GM12873 (cell line): ENCODE data around the gene PIP5K1C.

Experiments
- TF ChIP-seq, protein P1 (sequence below): IDR thresholded peaks from 2 replicates; pipeline ENCODE4 v1.5.1; 2012; ENCODE audit warnings: low read depth, mild to moderate bottlenecking, moderate library complexity, low read length, control low read depth; ENCODE audit not compliant: insufficient read depth; ENCODE audit errors: missing control alignments

Gene PIP5K1C

DNA sequence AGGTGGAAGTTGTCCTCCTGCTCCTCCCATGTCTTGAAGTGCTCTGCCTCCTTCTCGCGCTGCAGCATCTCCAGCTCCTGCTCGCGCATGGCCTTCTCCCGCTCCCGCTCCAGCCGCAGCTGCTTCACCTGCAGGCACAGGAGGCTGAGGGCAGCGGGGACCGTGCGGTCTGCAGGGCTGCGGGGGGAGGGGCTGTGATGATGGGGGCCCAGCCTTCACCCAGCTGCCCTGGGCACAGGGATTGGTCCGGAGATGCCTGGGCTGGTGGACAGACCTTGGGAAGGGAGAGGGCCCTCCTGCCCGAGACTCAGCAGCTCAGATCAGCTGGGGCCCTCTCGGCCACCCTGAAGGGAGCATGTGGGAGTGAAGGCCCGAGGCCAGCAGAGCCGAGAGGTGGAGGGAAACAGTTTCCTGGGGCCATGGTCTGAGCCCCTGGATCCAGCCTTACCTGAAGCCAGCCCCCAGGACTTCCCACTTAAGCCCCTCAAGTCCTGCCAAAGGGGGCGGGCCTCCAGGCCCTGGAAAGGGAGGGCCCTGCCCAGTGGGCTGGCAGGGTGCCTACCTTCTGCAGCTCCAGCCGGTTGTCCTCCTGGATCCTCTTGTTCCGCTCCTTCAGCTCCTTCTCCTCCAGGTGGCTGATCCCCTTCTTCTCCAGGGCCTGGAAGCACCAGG, 80.0 kb downstream of the PIP5K1C start:
- TF ChIP-seq, protein P1, sequence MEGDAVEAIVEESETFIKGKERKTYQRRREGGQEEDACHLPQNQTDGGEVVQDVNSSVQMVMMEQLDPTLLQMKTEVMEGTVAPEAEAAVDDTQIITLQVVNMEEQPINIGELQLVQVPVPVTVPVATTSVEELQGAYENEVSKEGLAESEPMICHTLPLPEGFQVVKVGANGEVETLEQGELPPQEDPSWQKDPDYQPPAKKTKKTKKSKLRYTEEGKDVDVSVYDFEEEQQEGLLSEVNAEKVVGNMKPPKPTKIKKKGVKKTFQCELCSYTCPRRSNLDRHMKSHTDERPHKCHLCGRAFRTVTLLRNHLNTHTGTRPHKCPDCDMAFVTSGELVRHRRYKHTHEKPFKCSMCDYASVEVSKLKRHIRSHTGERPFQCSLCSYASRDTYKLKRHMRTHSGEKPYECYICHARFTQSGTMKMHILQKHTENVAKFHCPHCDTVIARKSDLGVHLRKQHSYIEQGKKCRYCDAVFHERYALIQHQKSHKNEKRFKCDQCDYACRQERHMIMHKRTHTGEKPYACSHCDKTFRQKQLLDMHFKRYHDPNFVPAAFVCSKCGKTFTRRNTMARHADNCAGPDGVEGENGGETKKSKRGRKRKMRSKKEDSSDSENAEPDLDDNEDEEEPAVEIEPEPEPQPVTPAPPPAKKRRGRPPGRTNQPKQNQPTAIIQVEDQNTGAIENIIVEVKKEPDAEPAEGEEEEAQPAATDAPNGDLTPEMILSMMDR: no peak

- TF ChIP-seq, protein P1: no peak
Measured at GRCh38 chr19:3619631-3620012, 80.6 kb downstream of the PIP5K1C start.

DNA sequence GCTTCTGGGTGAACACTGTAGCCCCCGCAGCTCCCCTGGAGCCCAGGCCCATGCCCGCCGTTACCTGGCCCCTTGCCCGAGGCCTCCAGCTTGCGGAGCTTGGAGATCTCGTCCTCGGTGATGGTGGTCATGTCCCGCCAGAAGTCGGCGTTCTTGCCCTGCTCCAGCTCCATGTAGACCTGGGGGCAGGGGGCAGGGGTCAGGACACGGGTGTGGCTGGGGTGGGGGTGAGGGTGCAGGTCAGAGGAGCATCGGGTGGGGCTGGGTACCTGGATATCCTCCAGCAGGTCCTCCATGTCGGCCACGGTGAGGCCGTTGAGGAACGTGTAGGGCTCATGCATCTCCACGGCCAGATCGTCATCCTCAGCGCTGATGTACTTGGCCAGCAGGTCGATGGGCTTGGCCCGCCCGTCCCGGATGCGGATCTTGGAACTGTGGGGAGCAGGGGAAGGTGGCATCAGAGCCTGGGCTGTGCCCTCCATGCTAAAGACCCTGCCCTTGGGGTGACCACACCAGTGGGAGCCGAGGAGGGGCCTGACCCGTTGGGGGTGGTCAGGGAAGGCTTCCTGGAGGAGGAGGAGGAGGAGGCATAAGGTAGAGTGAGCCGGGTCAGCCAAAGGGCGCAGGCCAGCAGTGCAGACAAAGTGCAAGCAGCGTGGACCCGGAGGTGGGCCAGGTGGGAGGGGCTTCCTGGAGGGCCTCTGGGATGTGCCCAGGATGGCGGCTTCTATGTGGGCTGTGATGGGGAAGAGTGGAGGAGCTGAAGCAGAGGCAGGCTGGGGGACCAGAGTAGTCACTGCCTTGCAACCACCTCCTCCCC, 81.2 kb downstream of the PIP5K1C start:
- TF ChIP-seq, protein P1: no peak

- TF ChIP-seq, protein P1: peak; percentile 86
Measured at GRCh38 chr19:3618144-3618810, 82.0 kb downstream of the PIP5K1C start.

DNA sequence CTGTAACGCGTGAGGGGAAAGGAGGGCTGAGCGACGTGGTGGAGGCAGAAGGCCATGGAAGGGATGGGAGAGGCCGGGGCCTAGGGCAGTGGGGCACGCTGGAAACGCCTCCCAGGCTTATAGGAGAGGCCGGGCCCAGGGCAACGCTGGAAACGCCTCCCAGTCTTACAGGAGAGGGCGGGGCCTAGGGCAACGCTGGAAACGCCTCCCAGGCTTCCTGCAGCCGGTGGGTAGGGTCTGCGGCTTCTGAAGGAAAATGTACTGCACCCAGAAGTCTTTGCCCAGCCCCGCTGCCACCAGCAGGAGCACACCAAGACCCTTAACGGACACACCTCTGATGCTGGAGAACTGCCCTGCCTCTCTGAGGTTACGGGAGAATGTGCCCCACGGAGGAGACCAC, 82.8 kb downstream of the PIP5K1C start:
- TF ChIP-seq, protein P1: no peak

DNA sequence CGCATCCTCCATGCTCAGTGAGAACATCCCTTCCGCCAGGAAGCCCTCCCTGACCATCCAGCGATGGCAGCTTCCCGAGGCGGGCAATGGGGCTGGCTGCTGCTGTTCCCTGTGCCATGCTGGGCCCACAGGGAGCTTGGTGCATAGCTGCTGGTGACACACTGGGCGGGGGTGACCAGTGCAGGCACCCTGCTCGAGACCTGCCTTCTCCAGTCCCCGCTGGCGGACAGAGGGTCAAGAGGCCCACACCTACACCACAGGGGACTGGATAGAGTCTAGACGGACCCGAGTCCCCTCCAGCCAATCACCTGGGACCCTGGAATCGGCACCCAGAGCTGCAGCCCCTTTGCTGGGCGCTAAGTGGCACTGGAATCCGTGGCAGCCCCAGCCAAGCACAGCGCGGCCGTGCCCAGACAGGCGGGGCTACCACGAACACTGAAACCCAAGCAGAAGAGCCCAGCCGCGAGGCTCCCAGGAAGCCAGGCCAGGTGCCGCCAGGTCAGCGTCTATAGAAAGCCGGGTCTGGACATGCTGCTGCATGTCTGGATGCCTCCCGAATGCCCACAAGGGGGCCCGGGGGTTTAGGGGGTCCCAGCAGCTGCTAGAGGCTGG, 84.6 kb downstream of the PIP5K1C start:
- TF ChIP-seq, protein P1: no peak
